ENCODE results near the gene DNAJB12.

The DNAJB12 gene

DNA sequence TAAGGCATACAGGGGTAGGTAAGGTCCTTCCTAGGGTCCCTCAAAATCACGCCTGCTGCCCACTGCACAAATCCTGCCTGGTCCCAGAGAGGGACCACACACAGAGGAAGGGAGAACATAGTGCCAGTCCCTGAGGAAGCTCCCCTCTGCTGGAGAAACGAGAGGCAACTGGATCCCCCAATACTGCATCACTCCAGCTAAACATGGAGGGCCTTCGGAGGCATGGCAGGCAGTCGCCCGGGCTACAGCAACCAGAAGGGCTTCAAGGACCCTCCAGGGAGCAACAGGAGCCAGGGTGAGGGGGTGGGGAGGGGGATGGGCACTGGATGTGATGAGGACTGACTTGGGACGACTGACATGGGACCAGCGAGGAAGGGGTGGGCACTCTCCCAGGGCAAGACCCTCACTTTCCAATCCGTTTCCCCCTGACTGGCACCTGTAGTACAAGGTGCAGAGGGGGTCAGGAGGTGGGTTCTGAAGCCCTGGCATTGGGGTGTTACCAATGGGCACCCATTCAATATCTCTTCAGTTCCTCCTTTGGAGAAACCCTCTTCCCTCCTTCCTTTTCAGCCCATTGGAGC is 59.3 kb downstream of the DNAJB12 start:
- no peak for DNase-seq (ENCODE audit: low read depth, low spot score)

DNA sequence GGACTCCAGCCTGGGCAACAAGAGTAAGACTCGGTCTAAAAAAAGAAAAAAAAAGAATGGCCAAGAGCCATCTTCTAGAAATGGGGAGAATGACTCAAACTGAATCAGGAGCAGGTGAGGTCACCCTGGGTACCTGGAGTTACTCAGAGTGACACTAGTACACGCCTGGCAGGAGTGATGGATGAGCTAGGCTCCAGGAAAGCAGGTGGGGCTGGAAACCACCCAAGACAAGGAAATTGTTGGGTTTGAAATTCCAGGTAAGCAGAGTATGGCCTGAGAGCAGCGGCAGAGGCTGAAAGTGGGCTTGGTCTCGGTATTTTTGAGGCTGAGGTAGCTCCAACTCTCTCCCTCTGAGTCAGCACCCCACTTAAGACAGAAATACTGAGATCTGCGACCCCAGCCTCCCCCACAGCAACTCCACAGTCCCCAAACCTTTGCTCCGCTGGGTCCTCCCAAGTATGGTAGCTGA is 62.5 kb downstream of the DNAJB12 start:
- DNase-seq (ENCODE audit: low read depth, low spot score), result no peak

DNA sequence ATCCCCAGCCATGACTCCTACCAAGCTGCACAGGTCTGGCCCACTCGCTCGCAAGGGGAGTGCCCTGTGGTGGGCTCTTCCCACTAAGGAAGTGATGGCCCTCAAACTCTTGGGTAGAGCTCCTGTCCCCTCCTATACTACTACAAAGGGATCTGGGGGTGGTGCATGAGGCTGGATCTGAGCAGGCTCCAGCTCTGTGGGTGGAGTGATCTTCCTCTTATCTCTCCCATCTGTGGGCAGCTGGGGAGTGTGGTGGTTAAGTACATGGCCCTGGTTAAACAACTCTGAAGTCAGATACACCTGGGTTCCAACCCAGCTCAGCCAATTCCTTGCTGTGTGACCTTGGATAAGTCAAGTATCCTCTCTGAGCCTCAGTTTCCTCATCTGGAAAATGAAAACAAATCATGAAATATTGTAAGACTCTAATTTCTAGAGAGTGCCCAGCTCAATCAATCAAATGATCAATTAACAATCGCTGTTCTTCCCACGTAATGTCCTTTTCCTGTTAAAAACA is 63.6 kb downstream of the DNAJB12 start:
- DNase-seq (ENCODE audit: low read depth, low spot score), result no peak

DNA sequence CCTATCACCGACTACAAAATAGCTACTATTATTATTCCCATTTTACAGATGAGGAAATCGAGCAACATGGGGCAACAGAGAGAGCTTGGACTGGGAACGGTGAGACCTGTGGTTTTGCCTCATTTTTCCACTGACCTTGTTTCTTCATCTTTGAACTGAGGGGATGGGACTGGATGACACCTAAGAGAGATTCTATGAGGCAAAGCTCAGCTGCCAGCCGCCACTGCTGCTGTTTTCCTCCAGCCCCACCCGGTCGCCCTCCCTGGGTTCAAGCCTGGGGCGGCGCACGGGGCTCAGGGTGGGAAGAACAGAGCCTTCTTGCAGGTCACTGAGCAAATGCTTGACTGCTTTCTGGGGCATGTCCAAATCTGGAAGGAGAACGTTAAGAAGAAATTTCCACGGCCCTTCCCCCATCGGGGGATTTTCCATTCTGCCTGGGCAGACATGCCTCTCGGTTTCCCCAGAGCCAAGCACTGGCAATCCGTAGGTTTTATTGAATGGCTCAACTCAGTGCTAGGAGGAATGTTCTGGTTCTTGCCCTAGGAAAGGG is 68.7 kb downstream of the DNAJB12 start:
- DNase-seq (ENCODE audit: low read depth, low spot score), result no peak

DNA sequence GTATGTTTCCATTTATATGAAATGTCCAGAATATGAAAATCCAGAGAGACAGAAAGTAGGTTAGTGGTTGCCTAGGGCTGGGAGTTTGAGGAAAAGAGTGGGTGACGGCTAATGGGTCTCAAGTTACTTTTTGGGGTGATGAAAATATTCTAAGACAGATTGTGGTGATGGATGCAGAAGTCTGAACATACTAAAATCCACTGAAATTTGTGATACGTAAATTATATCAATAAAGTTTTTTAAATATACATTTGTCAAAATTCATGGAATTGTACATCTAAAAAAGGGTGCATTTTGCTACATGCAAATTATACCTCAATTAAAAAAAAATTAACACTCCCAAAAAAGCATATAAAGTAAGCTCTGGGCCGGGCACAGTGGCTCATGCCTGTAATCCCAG is 71.6 kb downstream of the DNAJB12 start:
- DNase-seq (ENCODE audit: low read depth, low spot score), result no peak
